ENCODE measurements around the gene IRX5. TPM values are rescaled to one million over a fixed set of nuclear protein-coding genes. Genes with fewer than 3 reads are reported as not detected.

The IRX5 gene
- total and polyA plus RNA-seq, 2 of the 4 experiments (the other 2 are of a cell fraction) = not detected

DNA sequence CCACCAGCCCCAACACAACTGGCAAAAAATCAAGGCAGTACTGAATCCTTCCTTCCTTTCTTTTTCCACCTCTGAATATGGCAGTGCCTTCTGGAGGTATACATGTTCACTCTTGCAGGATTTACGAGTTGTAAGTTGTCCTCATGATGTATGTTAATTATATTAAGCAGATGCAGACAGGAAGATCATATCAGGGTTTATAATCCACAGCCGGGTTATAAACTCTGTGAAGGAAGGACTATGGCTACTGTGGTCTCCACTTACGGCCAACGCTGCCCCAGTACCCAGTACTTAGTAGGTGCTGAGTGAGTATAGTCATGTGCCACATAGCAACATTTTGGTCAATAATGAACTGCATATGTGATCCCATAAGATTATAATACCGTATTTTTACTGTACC lies 19.6 kb upstream of the IRX5 start:
- Histone ChIP-seq H3K4me2 (ENCODE audit: low read depth, low read length) (no peak overlapping the region), H3K14ac (replicated peaks; ENCODE audit: low read depth, low read length) (no peak overlapping the region), H3K27me3 (ENCODE audit: control insufficient read depth, insufficient read depth, low read length) (no peaks in the 10 kb centered on the region), H2BK5ac (ENCODE audit: low read depth, low read length, poor library complexity, severe bottlenecking) (no peak overlapping the region), H3K4me3 (ENCODE audit: insufficient read depth, low read depth, low read length) (no peak overlapping the region), H3K23ac (ENCODE audit: low read depth, low read length) (no peak overlapping the region), H2BK15ac (ENCODE audit: low read depth, low read length) (no peak overlapping the region), H2AK9ac (replicated peaks; ENCODE audit: low read depth, low read length, poor library complexity) (no peak overlapping the region), H3K4ac (ENCODE audit: low read depth, low read length) (no peak overlapping the region), H4K5ac (ENCODE audit: low read depth, low read length) (no peak overlapping the region), H3K56ac (ENCODE audit: extremely low read depth, insufficient read depth, low read length) (no peak overlapping the region), H3K9ac (ENCODE audit: low read depth, low read length) (no peak overlapping the region), H3K9me1 (ENCODE audit: insufficient read depth, low read length) (no peaks in the 10 kb centered on the region), H3K9me3 (ENCODE audit: control insufficient read depth, insufficient read depth, low read length) (no peaks in the 10 kb centered on the region), H3K4me1 (ENCODE audit: control insufficient read depth, insufficient read depth, low read length) (no peaks in the 10 kb centered on the region), H3K36me3 (ENCODE audit: control insufficient read depth, insufficient read depth, low read length) (no peaks in the 10 kb centered on the region), H4K91ac (ENCODE audit: insufficient read depth, low read depth, low read length) (no peak overlapping the region), H4K20me1 (ENCODE audit: insufficient read depth, low read length) (no peaks in the 10 kb centered on the region), H2AFZ (replicated peaks; ENCODE audit: low read length, poor library complexity) (no peak overlapping the region), H2BK120ac (ENCODE audit: low read depth, low read length) (no peak overlapping the region), H3K27ac (ENCODE audit: insufficient read depth, low read length) (no peak overlapping the region), H2BK20ac (ENCODE audit: low read depth, low read length) (no peak overlapping the region), H4K8ac (ENCODE audit: low read depth in 2 of 2, low read length in 2 of 2) (no peak overlapping the region), H3K79me1 (ENCODE audit: low read depth in 1 of 2, low read length in 2 of 2) (no peaks in the 10 kb centered on the region), H3K18ac (ENCODE audit: low read depth, low read length) (no peak overlapping the region), H2AK5ac (ENCODE audit: low read depth, low read length) (no peak overlapping the region)
- TF ChIP-seq MAFK (IDR thresholded peaks at IDR 0.05; ENCODE audit: low read depth, low read length) (no peak), FOS (IDR thresholded peaks at IDR 0.05; ENCODE audit: low read depth, low read length) (no peak), NFE2L2 (IDR thresholded peaks at IDR 0.05; ENCODE audit: low read depth, low read length) (no peak), POLR2A (IDR thresholded peaks at IDR 0.05; ENCODE audit: low read depth, low read length) (no peak), MXI1 (IDR thresholded peaks at IDR 0.05; ENCODE audit: borderline replicate concordance, low read depth, low read length) (no peak)
- TF ChIP-seq, protein P1, sequence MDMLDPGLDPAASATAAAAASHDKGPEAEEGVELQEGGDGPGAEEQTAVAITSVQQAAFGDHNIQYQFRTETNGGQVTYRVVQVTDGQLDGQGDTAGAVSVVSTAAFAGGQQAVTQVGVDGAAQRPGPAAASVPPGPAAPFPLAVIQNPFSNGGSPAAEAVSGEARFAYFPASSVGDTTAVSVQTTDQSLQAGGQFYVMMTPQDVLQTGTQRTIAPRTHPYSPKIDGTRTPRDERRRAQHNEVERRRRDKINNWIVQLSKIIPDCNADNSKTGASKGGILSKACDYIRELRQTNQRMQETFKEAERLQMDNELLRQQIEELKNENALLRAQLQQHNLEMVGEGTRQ (IDR thresholded peaks at IDR 0.05; ENCODE audit: low read depth, low read length) = no peak
- no CpG with 5 or more reads among the region's 5 CpGs for WGBS, 2 experiments (ENCODE audit: extremely low coverage in 2 of 2, insufficient read length in 1 of 2)
- intact Hi-C loops (cut with micrococcal nuclease) = no loop called here
- POLR2A ChIA-PET (ENCODE audit: unreplicated experiment) = no interaction called here
- in situ Hi-C loops (cut with MboI; ENCODE audit: low sequenced_read_pairs) = no loop called here
- ATAC-seq (ENCODE audit: low read depth) (no peak), DNase-seq (no peak)
- dilution Hi-C loops (cut with HindIII; ENCODE audit: low sequenced_read_pairs, unreplicated experiment) = no loop called here
- CTCF ChIA-PET = no interaction called here
- BruUV-seq (replicated peaks) = no TSS peak

Data from IMR-90 (cell line).